ENCODE results near the gene IRF8.

GRCh38 chr16:85897382-85897781 lies 1.6 kb upstream of the IRF8 start:
- no peak for TF ChIP-seq EZH2 (IDR thresholded peaks at IDR 0.05; ENCODE audit: borderline replicate concordance, low read depth, low read length, severe bottlenecking)
- TF ChIP-seq CTCF (IDR thresholded peaks at IDR 0.05; ENCODE audit: borderline replicate concordance, extremely low read depth, low read length, poor library complexity, severe bottlenecking), result no peak
